Right ventricle myocardium superior (tissue), 1 donor: ENCODE results near the gene TPSG1. TPM values are rescaled to one million over a fixed set of nuclear protein-coding genes. Genes with fewer than 3 reads are reported as not detected.

ENCODE experiments used
- ATAC-seq: fragments of 200-7000 bp; cut with Tn5 transposase; one replicate; pipeline ENCODE4 v1.9.1; 2020; ENCODE audit warnings: mild to moderate bottlenecking; ENCODE audit not compliant: poor library complexity
- DNase-seq: peaks from one replicate; pipeline ENCODE4 v3.0.0-alpha.2; 2020
- intact Hi-C: fragments of 100-400 bp; cut with DNase I; formaldehyde crosslinking; loops from one replicate; pipeline ENCODE4 v1.11.2; 2022
- total RNA-seq: library from RNA; stranded (reverse); fragmentation: NEBNext Ultra II Directional; extraction: Animal tissue kit (Norgen Biotek cat#: 25700); gene quantifications from one replicate; pipeline ENCODE4 v1.2.1, GENCODE V29; 2021
- donor health status: DM: no; HTN: yes; CAD: no; lungs with severe emphysema.

TPSG1 gene
- total RNA-seq, 1 donor from 2014 or later = 0.19 TPM

- DNase-seq (no peak), ATAC-seq (no peak)
- intact Hi-C loops = no loop called here
Measured at GRCh38 chr16:1220098-1220728, 4.9 kb downstream of the TPSG1 start.

GRCh38 chr16:1218930-1219611 lies 6.0 kb downstream of the TPSG1 start:
- ATAC-seq (no peak), DNase-seq (no peak)
- intact Hi-C loops = no loop called here

GRCh38 chr16:1218061-1218929 lies 6.8 kb downstream of the TPSG1 start:
- intact Hi-C loops = no loop called here
- DNase-seq (no peak), ATAC-seq (no peak)

GRCh38 chr16:1217526-1217925 lies 7.5 kb downstream of the TPSG1 start:
- DNase-seq (no peak), ATAC-seq (no peak)
- intact Hi-C loops = no loop called here

- ATAC-seq = no peak
Measured at GRCh38 chr16:1216681-1217400, 8.2 kb downstream of the TPSG1 start.

GRCh38 chr16:1216296-1216619 lies 8.8 kb downstream of the TPSG1 start:
- ATAC-seq = no peak
- no peak for DNase-seq
- intact Hi-C loops = no loop called here

More at GRCh38 chr16:1216681-1217400, 8.2 kb downstream of the TPSG1 start:
- DNase-seq = no peak
- intact Hi-C loops = no loop called here

- DNase-seq = no peak
- intact Hi-C loops = no loop called here
- ATAC-seq = no peak
Measured at GRCh38 chr16:1215574-1216295, 9.3 kb downstream of the TPSG1 start.

- ATAC-seq = no peak
- intact Hi-C loops = no loop called here
- no peak for DNase-seq
Measured at GRCh38 chr16:1214719-1215118, 10.3 kb downstream of the TPSG1 start.

- no peak for DNase-seq
- intact Hi-C loops = no loop called here
- no peak for ATAC-seq
Measured at GRCh38 chr16:1213796-1214372, 11.2 kb downstream of the TPSG1 start.

- ATAC-seq (no peak), DNase-seq (no peak)
- intact Hi-C loops = no loop called here
Measured at GRCh38 chr16:1213231-1213630, 11.8 kb downstream of the TPSG1 start.

GRCh38 chr16:1212616-1213194 lies 12.4 kb downstream of the TPSG1 start:
- intact Hi-C loops = no loop called here
- ATAC-seq (no peak), DNase-seq (no peak)

GRCh38 chr16:1211451-1212268 lies 13.4 kb downstream of the TPSG1 start:
- no peak for ATAC-seq
- no peak for DNase-seq
- intact Hi-C loops = no loop called here

GRCh38 chr16:1210461-1210860 lies 14.6 kb downstream of the TPSG1 start:
- no peak for DNase-seq
- intact Hi-C loops = no loop called here
- no peak for ATAC-seq

- ATAC-seq (no peak), DNase-seq (no peak)
- intact Hi-C loops = no loop called here
Measured at GRCh38 chr16:1209081-1209480, 16.0 kb downstream of the TPSG1 start.

- ATAC-seq (no peak), DNase-seq (no peak)
- intact Hi-C loops = no loop called here
Measured at GRCh38 chr16:1208239-1208830, 16.7 kb downstream of the TPSG1 start.

GRCh38 chr16:1206786-1207185 lies 18.3 kb downstream of the TPSG1 start:
- intact Hi-C loops = no loop called here
- DNase-seq (no peak), ATAC-seq (no peak)

GRCh38 chr16:1206326-1206725 lies 18.7 kb downstream of the TPSG1 start:
- intact Hi-C loops = no loop called here
- DNase-seq = no peak
- no peak for ATAC-seq
